Upper lobe of right lung (tissue), 1 donor: ENCODE results near the gene SPIRE1. TPM values are rescaled to one million over a fixed set of nuclear protein-coding genes. Genes with fewer than 3 reads are reported as not detected.

Source experiments
- ATAC-seq: fragments of 200-7000 bp; cut with Tn5 transposase; one replicate; pipeline ENCODE4 v1.9.1; 2020; ENCODE audit warnings: mild to moderate bottlenecking, moderate library complexity
- DNase-seq: peaks from one replicate; pipeline ENCODE4 v3.0.0-alpha.2; 2020
- H3K27ac ChIP-seq: fragments of 200-600 bp; one replicate; pipeline ENCODE4 v1.8.0; 2022
- H3K27me3 ChIP-seq: fragments of 200-600 bp; one replicate; pipeline ENCODE4 v1.8.0; 2022; ENCODE audit warnings: mild to moderate bottlenecking
- H3K36me3 ChIP-seq: fragments of 200-600 bp; one replicate; pipeline ENCODE4 v1.8.0; 2022
- H3K4me1 ChIP-seq: fragments of 200-600 bp; one replicate; pipeline ENCODE4 v1.8.0; 2022
- H3K4me3 ChIP-seq: fragments of 200-600 bp; one replicate; pipeline ENCODE4 v1.8.0; 2022; ENCODE audit warnings: mild to moderate bottlenecking
- H3K9me3 ChIP-seq: fragments of 200-600 bp; one replicate; pipeline ENCODE4 v1.8.0; 2022
- intact Hi-C: fragments of 100-400 bp; cut with DNase I; formaldehyde crosslinking; loops from one replicate; pipeline ENCODE4 v1.11.0; 2022
- long read RNA-seq: library from polyadenylated mRNA; unstranded; transcript quantifications from one replicate; pipeline ENCODE4 v2.0.0, GENCODE V29; 2021
- total RNA-seq: library from RNA; stranded (reverse); fragmentation: NEBNext Ultra II Directional; extraction: Animal tissue kit (Norgen Biotek cat#: 25700); gene quantifications from one replicate; pipeline ENCODE4 v1.2.1, GENCODE V29; 2021
- TF ChIP-seq, protein P1 (sequence below): fragments of 200-600 bp; IDR thresholded peaks from one replicate; pipeline ENCODE4 v1.8.0; 2022; ENCODE audit warnings: antibody characterized with exemption
- donor health status: DM: no; HTN: yes; CAD: no; lungs with severe emphysema.

The SPIRE1 gene
- total RNA-seq: 48.2 TPM
- long read RNA-seq, full-length matches to known transcripts: 30 of 68 reads
- long read RNA-seq, partial matches to known transcripts: 5 of 68 reads
- long read RNA-seq, other reads (novel, unspliced or antisense): 33 of 68 reads

DNA sequence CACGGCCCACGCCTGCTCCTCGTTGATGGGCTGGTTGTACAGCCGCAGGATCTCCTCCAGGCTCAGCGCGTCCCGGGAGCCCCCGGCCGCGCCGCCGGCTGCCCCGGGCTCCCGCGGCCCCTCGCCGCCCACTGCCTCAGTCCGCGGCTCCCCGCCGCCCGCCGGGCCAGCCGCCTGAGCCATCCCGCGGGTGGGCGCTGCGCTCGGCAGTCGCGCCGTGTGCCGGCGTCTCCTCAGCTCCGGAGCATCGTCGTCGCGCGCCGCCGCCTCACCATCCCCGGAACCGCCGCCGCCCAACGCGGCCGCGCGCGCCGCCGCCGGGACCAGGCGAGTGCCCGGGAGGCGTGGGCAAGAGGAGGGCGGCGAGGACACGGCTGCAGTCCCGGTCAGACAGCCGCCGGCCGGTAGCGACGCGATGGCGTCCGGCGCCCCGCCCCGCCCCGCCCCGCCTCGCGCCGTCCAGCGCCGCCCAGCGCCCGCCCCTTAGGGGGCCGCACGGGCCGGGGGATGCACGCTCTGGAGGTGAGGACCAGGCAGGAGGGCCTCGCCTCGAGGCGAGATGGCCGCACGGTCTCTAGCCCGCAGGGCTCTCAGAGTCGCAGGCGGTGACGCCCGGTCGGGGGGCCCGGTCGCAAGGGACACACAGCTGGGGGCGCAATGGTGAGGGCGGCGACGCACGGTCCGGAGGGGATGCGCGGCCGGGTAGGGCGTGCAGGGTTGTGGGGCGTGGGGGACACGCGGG, at the start of gene SPIRE1:
Gene SPIRE1, minus strand, starts transcription at position 424 of the 742 bp plus-strand sequence. Its CDS starts 241 bp downstream, at position 183.
- ATAC-seq (peak; percentile 94), DNase-seq (peak; percentile 93)
- H3K4me3 ChIP-seq: peak within 1 kb of the TSS; percentile 78
- peak within 1 kb of the TSS; percentile 92 for H3K27ac ChIP-seq
- peaks cover 25% of the 10 kb centered on the region for H3K4me1 ChIP-seq
- intact Hi-C loops: no loop called here
- H3K27me3 ChIP-seq: no peaks in the 10 kb centered on the region
- H3K36me3 ChIP-seq: no peaks in the 10 kb centered on the region
- H3K9me3 ChIP-seq: no peaks in the 10 kb centered on the region
- TF ChIP-seq, protein P1, sequence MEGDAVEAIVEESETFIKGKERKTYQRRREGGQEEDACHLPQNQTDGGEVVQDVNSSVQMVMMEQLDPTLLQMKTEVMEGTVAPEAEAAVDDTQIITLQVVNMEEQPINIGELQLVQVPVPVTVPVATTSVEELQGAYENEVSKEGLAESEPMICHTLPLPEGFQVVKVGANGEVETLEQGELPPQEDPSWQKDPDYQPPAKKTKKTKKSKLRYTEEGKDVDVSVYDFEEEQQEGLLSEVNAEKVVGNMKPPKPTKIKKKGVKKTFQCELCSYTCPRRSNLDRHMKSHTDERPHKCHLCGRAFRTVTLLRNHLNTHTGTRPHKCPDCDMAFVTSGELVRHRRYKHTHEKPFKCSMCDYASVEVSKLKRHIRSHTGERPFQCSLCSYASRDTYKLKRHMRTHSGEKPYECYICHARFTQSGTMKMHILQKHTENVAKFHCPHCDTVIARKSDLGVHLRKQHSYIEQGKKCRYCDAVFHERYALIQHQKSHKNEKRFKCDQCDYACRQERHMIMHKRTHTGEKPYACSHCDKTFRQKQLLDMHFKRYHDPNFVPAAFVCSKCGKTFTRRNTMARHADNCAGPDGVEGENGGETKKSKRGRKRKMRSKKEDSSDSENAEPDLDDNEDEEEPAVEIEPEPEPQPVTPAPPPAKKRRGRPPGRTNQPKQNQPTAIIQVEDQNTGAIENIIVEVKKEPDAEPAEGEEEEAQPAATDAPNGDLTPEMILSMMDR: no peak

GRCh38 chr18:12703664-12704063, 45.8 kb upstream of the SPIRE1 start:
- no peaks in the 10 kb centered on the region for H3K27me3 ChIP-seq

DNA sequence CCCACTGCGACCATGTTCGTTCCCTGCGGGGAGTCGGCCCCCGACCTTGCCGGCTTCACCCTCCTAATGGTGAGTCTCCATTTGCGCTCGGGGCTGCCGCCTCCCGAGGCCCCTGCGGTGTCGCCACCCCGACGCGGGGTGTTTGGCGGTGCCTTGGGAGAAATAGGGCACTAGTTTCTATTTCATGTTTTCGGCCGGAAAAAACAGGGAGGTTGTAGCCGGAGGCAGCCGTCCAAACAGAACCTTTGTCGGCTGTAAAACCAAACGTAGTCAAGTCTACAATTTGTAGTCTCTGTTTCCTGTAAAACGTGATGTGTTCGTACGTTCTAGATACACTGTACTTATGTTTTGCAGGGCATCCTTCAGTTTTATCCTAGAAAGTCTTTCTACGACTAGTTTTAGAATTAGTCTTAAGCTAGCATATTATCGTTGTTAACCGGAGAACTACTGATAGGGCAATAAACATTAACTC, 45.2 kb upstream of the SPIRE1 start:
- DNase-seq (no peak), ATAC-seq (no peak)
- Histone ChIP-seq H3K9me3 (no peaks in the 10 kb centered on the region), H3K36me3 (peaks cover 41% of the 10 kb centered on the region), H3K4me1 (peaks cover 32% of the 10 kb centered on the region), H3K27ac (peak overlapping the region; percentile 98), H3K27me3 (no peaks in the 10 kb centered on the region), H3K4me3 (peak overlapping the region; percentile 81)
- TF ChIP-seq, protein P1: peak; percentile 6
- intact Hi-C loops: no loop called here

More at GRCh38 chr18:12703664-12704063, 45.8 kb upstream of the SPIRE1 start:
- H3K4me3 ChIP-seq: peak overlapping the region; percentile 81
- DNase-seq (no peak), ATAC-seq (no peak)
- TF ChIP-seq, protein P1: no peak
- intact Hi-C loops: no loop called here
- H3K36me3 ChIP-seq: peaks cover 41% of the 10 kb centered on the region
- H3K4me1 ChIP-seq: peaks cover 32% of the 10 kb centered on the region
- H3K27ac ChIP-seq: peak overlapping the region; percentile 98
- H3K9me3 ChIP-seq: no peaks in the 10 kb centered on the region

DNA sequence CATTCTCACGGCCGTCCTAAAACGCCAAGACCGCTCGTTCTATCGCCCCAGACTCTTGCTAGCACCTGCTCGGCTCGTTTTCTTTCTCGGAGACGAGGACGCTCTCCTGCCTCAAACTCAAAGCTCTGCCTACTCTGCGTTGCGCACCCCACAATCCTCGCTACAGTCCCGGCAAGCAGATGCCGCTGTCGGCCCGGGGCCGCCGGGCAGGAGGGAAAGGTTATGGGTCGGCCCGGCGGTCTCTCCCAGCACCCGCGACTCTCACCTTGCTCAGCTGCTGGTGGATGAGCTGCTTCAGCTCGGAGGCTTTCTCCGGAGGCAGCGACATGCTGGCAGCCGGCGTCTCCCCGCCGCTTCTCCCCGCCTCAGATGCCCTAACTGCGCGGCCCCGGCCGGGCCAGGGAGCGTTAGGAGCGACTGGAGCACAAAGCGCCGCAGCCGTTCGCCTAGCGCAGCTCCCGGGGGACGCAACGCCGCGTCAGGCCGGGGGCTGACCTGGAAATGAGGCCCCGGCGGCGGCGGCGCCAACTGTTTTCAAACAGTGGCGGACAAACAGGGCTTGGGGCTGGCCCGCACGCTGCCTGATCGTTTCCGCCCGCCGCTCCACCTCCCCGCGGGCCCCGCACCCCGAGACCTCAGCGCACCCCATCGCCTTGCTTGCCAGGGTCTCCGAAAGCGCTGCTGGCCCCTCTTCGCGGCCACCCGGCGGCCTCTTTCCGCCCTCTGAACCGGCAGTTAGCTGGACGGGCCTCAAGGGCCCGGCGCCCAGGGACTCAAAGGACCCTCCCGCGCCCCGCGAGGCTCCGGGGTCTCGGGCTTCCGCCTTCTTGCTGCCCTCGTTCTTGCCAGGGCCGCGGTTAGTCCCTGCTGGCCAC, 44.6 kb upstream of the SPIRE1 start, which contains the start of the genes CEP76 and PSMG2:
Gene CEP76, minus strand, starts transcription at position 503 of the 875 bp plus-strand sequence. Its CDS starts 175 bp downstream, at position 328.
Gene PSMG2, plus strand, starts transcription at position 822 of the 875 bp plus-strand sequence. CDS start 66 bp downstream, outside the sequence.
- Histone ChIP-seq H3K27me3 (no peaks in the 10 kb centered on the region), H3K4me3 (peak within 1 kb of the TSS; percentile 81), H3K9me3 (no peaks in the 10 kb centered on the region), H3K27ac (peak within 1 kb of the TSS; percentile 98), H3K4me1 (peaks cover 32% of the 10 kb centered on the region), H3K36me3 (peaks cover 34% of the 10 kb centered on the region)
- ATAC-seq: peak; percentile 96
- TF ChIP-seq, protein P1: no peak
- peak; percentile 96 for DNase-seq
- intact Hi-C loops: no loop called here

GRCh38 chr18:12701161-12701560, 43.3 kb upstream of the SPIRE1 start:
- H3K4me3 ChIP-seq: peak overlapping the region; percentile 81
- no peaks in the 10 kb centered on the region for H3K27me3 ChIP-seq
- DNase-seq: no peak
- H3K4me1 ChIP-seq: peaks cover 32% of the 10 kb centered on the region
- H3K27ac ChIP-seq: no peak overlapping the region
- no peak for ATAC-seq
- peaks cover 21% of the 10 kb centered on the region for H3K36me3 ChIP-seq
- intact Hi-C loops: no loop called here
- no peaks in the 10 kb centered on the region for H3K9me3 ChIP-seq
- TF ChIP-seq, protein P1: no peak
